Skin epidermis (tissue), 12 donors: ENCODE results near the gene PRKCH.

Experiments
- H3K27ac ChIP-seq, 21 experiments: fragments of 200-600 bp; sonication (generic) in 11 of 21; one replicate each; pipeline ENCODE4 v1.5.0; 2020; ENCODE audit warnings: mild to moderate bottlenecking in 3 of 21, inconsistent platforms in 2 of 21, moderate library complexity in 2 of 21
- H3K4me3 ChIP-seq, 7 experiments: fragments of 200-600 bp; sonication (generic) in 2 of 7; one replicate each; pipeline ENCODE4 v1.5.0; 2020; ENCODE audit warnings: inconsistent platforms in 2 of 7, mild to moderate bottlenecking in 2 of 7, moderate library complexity in 1 of 7

PRKCH gene

DNA sequence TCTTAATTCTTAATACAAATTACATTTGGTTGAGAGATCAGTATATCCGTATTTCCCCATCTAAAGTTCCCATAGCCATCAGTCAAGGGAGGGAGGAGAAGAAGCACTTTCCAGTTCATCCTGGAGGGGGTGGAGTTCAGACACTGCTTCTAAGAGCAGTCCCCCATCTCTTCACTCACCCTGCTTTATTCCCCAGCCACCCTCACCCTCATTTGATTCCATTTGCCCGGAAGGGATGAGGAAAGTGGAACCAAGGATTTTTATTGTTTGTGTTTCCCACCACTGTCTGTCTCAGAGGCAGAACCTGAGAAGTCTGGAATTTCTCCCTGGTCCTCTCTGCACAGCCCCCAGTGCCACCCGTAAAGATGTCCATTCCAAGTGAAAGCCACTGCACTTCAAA, 239.7 kb downstream of the PRKCH start:
- Histone ChIP-seq H3K4me3 (no peak overlapping the region), H3K27ac (peak overlapping the region; percentile 15 to 94 (median 83))

- no peak overlapping the region for H3K4me3 ChIP-seq
- H3K27ac ChIP-seq, result peak overlapping the region; percentile 15 to 94 (median 83)
These were observed 240.4 kb downstream of the PRKCH start for GRCh38 chr14:61561657-61562276.

GRCh38 chr14:61562321-61563161, 241.2 kb downstream of the PRKCH start:
- Histone ChIP-seq H3K4me3 (no peak overlapping the region), H3K27ac (peak overlapping the region in 20 of 21 experiments; percentile 67 to 94 (median 84))

DNA sequence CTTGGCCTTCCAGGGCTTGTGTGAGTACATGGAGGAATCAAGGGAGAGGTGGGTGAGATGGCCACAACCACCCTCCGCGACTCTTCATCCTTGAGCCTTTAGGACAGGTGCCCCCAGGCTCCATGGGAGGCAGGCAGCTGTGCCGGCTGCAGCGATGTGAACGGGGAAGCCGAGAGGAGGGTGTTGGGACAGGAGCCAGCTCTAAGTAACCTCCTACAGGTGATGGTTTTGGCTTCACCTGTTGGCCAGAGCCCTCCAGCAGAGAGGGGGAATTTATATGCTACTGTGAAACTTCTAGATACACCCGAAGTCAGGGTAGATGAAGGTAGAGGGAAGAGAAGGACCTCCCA, 241.8 kb downstream of the PRKCH start:
- Histone ChIP-seq H3K27ac (peak overlapping the region in 20 of 21 experiments; percentile 6 to 94 (median 80)), H3K4me3 (no peak overlapping the region)

DNA sequence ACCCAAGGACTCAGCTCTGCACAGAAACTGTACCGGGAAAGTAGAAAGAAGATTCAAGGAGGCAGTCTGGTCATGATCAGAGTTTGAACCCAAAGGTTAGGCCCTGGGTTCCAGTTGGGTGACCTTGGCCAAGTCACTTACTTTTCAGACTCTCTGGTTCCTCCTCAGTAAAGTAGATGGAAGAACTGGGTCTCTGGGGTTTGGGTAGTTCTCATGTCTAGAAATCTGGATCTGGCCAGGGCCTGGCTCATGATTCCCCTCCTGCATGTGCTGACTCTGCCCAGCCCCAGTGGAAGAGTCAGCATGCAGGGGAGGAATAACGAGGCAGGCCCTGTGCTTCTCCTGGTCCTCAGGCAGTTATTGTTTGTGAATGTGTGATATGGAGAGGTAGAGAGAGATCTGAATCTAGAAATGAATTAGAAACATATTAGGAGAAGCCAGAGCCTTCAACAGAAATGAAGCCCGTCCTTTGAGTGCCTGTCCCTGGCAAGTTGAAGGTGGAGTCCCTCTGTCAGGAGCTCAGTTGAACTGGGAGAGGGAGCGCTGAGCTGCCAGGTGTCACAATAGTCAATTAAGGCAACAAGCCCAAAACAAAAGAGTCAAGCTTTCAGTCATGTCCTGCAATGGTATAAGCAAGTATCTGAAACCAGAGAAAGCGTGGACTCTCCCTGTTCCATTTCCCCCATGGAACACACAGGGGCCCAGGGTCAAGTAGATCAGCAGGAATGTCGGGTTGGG, 242.7 kb downstream of the PRKCH start:
- no peak overlapping the region for H3K4me3 ChIP-seq
- H3K27ac ChIP-seq, result peak overlapping the region in 20 of 21 experiments; percentile 6 to 94 (median 80)

DNA sequence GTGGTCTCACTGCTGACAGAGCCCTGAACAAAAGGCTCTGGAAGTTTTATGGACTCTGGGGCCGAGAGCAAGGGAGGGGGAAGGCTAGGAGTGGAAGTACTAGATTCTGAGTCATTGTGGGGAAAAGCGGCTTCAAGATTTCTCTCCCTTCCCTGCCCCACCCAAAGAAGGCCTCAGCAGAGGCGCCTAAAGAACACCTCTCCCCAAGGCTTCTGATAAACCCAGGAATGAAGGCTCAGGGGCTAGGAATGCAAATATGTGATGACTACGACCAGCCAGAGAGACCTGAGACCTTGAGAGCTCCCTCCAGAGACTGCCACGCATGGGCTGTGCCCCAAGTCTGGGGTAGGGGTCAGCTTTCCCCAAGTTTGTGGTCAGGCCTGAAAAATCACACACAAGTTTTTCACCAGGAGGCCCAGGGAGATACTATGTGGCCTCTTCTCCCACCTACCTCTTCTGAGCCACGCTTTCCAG, 243.3 kb downstream of the PRKCH start:
- H3K27ac ChIP-seq, result peak overlapping the region in 20 of 21 experiments; percentile 17 to 94 (median 80)
- H3K4me3 ChIP-seq, result no peak overlapping the region

DNA sequence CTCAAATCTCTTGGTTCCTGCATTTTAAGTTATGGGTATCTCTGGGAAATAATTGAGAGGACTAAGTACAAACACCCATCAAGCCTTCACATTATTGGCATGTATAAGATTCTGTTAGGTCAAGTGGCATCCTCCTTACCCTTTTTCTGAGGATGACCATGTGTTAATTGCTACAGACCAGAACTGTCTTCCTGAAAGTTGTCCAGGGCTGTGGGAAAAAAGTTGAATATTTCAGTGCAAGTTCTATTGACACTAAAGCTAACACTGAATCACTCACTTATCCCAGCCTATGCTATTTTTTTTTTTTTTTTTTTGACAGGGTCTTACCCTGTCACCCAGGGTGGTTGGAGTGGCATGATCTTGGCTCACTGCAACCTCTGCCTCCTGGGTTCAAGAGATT, 243.8 kb downstream of the PRKCH start:
- Histone ChIP-seq H3K27ac (peak overlapping the region in 20 of 21 experiments; percentile 7 to 94 (median 80)), H3K4me3 (no peak overlapping the region)

DNA sequence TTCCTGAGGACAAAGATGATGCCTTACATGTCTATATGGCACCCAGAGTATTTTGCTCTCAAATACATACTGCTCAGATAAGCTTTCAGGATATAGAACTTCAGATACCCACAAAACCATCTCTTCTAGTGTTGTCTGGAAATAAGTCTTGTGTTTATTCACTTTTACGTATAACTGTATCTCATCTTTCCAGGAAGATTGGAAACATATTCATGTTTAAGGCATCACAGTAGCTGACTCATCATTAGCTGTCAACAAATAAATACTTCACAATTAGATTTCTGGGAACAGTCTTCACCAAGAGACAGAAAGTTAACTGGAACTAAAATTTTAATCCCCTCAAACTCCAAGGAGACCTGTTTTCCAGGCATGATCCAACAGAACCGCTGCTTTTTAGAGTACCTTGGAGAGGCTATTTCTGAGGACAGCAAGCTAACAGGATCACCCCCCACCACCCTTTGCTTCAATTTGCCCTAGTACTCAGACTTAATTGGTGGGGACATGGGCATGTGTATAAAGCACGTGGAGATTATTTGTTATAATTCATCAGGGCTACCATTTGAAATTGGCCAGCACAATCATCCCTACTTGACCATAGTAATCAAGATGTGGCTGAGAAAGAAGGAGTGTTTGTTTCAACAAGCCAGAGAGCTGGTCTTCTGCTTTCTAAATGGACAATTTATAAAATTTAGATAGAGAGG, 244.6 kb downstream of the PRKCH start:
- H3K27ac ChIP-seq, result peak overlapping the region in 20 of 21 experiments; percentile 23 to 94 (median 78)
- no peak overlapping the region for H3K4me3 ChIP-seq

GRCh38 chr14:61566537-61567225, 245.3 kb downstream of the PRKCH start:
- peak overlapping the region in 19 of 21 experiments; percentile 23 to 94 (median 69) for H3K27ac ChIP-seq
- H3K4me3 ChIP-seq, result no peak overlapping the region

DNA sequence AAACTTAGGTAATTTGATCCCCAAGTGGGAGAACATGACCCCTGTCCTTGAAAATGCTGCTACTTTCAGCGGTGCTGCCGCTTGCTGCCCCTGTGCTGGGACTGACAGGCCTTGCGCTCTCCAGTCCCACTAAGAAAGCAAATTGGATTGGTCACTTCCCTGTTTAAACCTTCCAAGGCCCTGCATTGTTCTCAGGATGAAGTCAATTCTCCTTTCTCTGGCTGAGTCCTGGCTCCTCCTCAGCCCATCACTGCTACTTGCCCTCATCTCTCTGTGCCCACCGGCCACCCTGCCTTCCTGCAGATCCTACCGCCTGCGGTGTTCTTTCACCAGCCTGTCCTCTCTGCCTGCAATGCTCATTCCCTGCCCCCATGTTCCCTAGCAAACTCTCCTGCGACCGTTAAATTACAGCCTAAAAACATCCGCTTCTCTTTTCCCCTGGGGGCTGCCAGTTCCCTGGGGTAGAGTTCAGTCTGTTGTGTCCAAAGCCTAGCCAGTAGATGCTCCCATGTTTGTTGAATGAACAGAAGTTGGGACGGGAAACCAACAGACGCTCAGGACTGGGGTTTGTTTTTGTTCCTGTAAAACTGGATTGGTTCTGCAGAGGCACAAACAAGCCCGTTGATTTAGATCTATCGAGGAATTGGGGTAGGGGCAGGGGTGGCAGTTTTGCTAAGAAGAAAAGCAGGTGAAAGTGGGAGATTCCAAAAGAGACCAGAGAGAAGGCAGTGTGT, 246.6 kb downstream of the PRKCH start:
- Histone ChIP-seq H3K27ac (peak overlapping the region in 19 of 21 experiments; percentile 7 to 87 (median 71)), H3K4me3 (peak overlapping the region in 3 of 7 experiments; percentile 2 to 25 (median 15))

DNA sequence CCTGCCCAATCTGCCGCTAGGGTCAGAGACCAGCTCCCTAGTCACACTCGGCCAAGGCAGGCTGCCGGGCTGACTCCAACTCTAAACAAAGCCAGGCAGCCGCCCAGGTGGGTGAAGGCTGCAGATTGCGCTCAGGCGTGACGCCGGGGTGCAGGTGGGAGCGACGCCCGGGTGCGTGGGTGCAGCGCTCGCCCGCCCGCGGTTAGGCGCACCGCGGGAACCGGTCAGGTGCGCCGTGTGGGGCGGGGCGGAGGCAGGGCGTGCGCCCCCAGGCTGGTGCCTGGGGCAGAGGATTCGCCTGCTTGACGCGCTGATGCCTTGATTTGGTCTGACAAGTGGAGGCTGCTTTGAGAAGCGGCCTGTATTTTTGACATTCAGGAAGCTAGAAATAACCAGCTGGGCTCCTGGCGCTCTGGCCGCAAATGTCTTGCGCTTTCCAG, 247.2 kb downstream of the PRKCH start:
- Histone ChIP-seq H3K4me3 (peak overlapping the region in 3 of 7 experiments; percentile 2 to 25 (median 15)), H3K27ac (peak overlapping the region in 20 of 21 experiments; percentile 15 to 87 (median 70))

DNA sequence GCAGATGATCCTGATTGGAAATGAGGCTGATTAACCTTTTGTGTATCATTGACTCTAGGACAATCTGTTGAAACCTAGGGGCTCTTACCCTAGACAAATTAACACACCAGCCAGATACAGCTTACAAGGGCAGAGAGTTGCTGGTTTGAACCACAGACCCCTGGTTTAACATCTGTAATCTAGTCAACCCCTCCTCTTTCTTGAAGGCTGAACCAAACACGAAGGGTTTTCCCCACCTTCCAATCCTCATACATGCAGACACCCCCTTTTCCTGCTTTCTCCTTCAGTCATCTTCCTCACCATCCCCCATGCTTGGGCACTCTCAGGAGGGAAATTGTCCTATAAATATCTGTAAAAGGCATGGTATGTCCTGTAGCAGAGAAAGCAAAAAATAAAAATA, 247.9 kb downstream of the PRKCH start:
- Histone ChIP-seq H3K4me3 (peak overlapping the region in 1 of 7 experiments; percentile 25), H3K27ac (peak overlapping the region in 20 of 21 experiments; percentile 13 to 87 (median 70))

DNA sequence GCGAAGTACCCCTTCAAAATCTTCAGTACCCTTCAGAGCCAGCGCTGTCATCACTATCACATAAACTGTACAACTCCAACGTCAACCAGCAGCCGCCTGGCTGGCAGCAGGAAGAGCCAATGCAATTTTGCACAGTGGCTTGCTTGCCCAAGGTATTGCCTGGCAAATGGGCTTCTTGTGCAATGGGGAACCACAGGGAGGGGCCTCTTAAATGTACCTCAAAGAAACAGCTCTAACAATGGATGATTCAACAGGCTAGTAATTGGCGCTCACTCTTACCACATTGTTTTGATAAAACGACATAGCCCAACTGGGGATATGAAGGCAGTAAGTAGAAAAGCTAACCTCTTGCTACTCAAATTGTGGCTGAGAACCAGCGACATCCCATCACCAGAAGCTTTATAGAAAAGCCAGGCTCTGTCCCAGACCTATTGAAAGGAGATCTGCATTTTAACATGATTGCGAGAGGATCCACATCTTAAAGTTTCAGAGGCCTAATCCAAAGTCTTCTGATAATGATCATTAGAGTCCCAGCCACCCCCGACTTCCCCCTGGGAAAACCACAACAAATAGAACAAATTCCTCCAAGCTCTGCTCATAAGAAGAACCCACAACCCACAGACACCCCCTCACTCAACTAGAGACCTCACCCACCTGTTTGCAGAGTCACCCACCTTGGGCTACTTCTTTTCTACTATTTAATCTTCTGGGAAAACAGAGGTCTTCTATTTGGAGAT, 248.6 kb downstream of the PRKCH start:
- Histone ChIP-seq H3K4me3 (no peak overlapping the region), H3K27ac (peak overlapping the region in 20 of 21 experiments; percentile 18 to 87 (median 68))

DNA sequence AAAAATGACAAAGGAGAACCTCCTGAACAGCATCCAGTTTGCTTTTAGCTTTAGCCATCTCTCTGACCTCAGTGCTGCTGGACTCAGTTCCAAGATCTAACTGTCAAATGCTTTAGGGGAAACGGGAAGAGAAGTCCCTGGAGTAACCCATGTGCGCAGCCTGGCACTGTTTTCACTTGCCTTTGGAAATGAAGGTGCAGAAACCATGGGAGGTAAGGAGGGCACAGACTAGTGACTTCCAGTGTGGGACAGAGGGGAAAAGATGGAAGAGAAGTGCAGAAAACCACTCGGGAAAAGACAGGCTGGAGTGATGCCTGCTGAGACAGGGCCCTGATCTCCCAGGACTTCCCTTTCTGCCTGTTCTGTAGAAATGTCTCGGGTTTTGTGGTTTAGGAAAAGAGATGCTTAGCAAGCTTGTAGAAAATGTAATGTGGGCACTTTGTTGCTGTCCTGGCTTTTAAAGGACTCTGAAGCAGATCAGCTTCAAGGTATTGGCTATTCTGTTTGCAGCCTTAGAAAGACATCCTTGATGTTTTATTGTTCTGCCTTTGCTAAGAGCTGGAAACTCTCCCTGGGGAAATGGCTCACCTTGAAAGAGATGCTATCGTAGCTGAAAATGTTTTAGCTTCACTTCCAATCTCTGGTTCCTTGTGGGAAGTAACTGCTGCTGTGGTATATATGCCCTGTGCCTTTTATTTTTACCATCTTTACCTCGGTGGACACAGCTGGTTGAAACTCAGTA, 249.3 kb downstream of the PRKCH start:
- Histone ChIP-seq H3K27ac (peak overlapping the region in 20 of 21 experiments; percentile 18 to 87 (median 68)), H3K4me3 (no peak overlapping the region)

DNA sequence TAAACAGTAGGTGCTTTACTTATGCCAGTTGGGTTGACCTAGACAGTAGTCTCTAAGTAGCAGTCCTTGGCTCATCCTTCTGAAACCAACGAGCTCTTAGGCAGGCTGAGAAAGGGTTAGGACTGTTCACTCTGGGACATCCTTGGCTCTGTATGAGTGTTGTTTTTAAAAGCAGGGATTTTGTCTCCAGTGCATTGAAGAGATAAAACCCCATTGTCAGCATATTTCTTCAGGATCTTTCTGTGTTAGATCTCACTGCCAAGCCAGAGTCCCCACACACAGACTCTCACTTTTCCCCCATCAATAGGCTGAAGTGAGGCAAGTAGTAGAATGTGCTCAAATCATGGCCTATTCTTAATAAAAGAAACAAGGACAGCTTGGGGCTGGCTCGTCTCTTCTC, 250.5 kb downstream of the PRKCH start:
- Histone ChIP-seq H3K27ac (peak overlapping the region in 4 of 21 experiments; percentile 15 to 79 (median 64)), H3K4me3 (no peak overlapping the region)

DNA sequence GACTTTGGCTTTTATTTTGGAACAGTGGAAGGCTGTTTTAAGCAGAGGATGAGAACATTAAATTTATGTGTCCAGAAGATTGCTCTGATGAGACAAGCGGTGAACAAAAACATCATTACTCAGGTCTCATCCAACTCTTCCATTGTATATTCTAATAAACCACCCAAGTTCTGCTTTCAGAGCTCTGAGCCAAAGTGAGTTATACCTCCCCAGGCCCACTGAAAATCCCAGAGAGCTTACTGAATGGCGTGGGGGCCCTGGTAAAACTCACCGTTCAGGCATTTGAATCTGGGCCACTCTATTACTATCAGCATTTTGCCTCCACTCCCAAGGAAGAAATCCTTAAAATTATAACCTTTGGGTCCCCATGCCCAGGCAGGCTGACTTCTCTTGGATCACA, 251.9 kb downstream of the PRKCH start:
- H3K27ac ChIP-seq, result peak overlapping the region in 14 of 21 experiments; percentile 7 to 72 (median 44)

More for the DNA sequence above, 251.9 kb downstream of the PRKCH start:
- H3K4me3 ChIP-seq, result no peak overlapping the region
